ENCODE results near the gene ZNF362. TPM values are rescaled to one million over a fixed set of nuclear protein-coding genes. Genes with fewer than 3 reads are reported as not detected.

Gene ZNF362
- polyA plus RNA-seq, 1 experiment: 9.0 TPM

GRCh38 chr1:33259879-33260278, 3.6 kb downstream of the ZNF362 start:
- Histone ChIP-seq H3K9me3 (ENCODE audit: control insufficient read depth, insufficient read depth, low read length) (no peaks in the 10 kb centered on the region; the same call in 1 of the 2 replicates), H3K27ac (ENCODE audit: low read depth, low read length) (no peak overlapping the region), H3K27me3 (ENCODE audit: control insufficient read depth, insufficient read depth, low read length) (no peaks in the 10 kb centered on the region), H3K4me3 (ENCODE audit: low read depth, low read length) (no peak overlapping the region)
- TF ChIP-seq CTCF (IDR thresholded peaks at IDR 0.05; ENCODE audit: low read depth, low read length): no peak
- DNase-seq (ENCODE audit: low read depth, low spot score): no peak
- CTCF ChIA-PET: interaction anchor here (1.8 kb wide), 1 partner anchor 36 kb away, joined by 10 read pairs; no protein-coding TSS in a partner anchor
- POLR2A ChIA-PET: no interaction called here

DNA sequence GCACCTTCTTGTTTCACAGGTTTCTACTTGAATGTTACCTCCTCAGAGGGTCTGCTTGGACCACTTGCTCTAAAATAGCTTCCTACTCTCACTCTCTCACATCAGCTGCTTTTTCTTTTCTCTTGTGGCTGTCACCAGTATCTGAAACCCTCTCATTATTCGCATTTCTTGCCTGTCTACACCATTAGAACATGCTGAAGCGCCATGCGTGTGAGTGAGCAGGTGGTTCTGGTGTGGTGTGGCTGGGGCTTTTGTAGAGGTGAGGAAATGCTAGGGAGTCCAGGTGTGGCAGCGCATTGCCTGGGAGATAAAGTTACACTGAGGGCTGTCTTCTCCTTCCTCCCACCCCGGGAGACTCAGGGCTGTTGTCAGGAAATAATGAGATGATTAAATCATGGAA, 4.1 kb downstream of the ZNF362 start:
- POLR2A ChIA-PET: no interaction called here
- no peaks in the 10 kb centered on the region for H3K27me3 ChIP-seq (ENCODE audit: control insufficient read depth, insufficient read depth, low read length)

DNA sequence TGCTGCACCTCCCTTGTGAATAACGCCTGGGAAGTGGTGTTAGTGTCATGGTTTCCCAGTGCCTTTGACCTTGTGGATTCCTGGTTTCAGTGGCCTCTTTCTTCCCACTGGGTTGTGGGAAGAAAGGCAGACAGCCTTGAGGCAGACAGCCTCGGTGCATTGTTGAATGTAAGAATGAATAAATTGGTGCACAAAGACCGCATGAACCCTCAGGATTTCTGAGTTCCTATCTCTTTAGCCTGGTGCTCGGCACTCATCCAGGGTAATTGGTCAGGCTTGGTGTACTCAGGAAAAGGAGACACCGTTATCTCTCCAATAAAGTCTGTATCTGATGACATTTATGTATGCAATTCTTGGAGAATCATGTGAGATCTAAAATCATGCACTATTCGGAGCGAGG, 5.1 kb downstream of the ZNF362 start:
- Histone ChIP-seq H3K4me3 (ENCODE audit: low read depth, low read length) (no peak overlapping the region), H3K27me3 (ENCODE audit: control insufficient read depth, insufficient read depth, low read length) (no peaks in the 10 kb centered on the region), H3K27ac (ENCODE audit: low read depth, low read length) (no peak overlapping the region), H3K9me3 (ENCODE audit: control insufficient read depth, insufficient read depth, low read length) (no peaks in the 10 kb centered on the region; the same call in 1 of the 2 replicates)
- TF ChIP-seq CTCF (IDR thresholded peaks at IDR 0.05; ENCODE audit: low read depth, low read length): no peak
- ChIA-PET CTCF (interaction anchor here (1.8 kb wide), 1 partner anchor 35 kb away, joined by 10 read pairs; no protein-coding TSS in a partner anchor), POLR2A (no interaction called here)
- DNase-seq (ENCODE audit: low read depth, low spot score): no peak

More for the DNA sequence above, 4.1 kb downstream of the ZNF362 start:
- no peak for DNase-seq (ENCODE audit: low read depth, low spot score)
- no peak for TF ChIP-seq CTCF (IDR thresholded peaks at IDR 0.05; ENCODE audit: low read depth, low read length)
- Histone ChIP-seq H3K9me3 (ENCODE audit: control insufficient read depth, insufficient read depth, low read length) (no peaks in the 10 kb centered on the region; the same call in 1 of the 2 replicates), H3K27ac (ENCODE audit: low read depth, low read length) (no peak overlapping the region), H3K4me3 (ENCODE audit: low read depth, low read length) (no peak overlapping the region)
- CTCF ChIA-PET: interaction anchor here (1.8 kb wide), 1 partner anchor 36 kb away, joined by 10 read pairs; no protein-coding TSS in a partner anchor

DNA sequence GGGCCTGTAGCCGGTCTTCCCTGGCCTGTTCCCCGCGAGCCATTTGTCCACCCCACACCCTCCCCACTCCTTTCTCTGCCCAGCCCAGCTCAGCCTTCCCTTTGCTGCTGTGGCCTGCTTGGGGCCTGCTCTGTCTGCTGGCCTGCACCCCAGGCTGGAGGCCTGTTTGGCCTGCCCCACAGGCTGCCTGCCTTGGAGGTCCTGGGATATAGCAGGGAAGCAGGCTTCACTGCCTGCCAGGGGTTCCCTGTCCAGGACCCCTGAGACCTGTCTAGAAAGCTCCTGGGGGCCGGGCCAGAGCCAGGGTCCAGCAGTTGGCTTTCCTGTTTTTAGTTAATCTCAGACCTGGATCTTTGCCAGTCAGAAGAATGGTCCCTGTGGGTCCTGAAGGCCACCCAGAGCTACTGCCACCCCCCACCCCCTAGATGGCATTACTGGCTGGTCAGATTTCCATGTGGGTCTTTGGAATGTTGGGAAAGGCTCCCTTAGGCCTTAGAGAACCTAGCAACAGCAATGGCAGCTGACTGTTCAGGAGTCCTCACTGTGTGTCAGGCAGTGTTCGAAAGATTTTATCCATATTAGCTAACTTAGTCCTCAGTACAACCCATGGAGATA, 7.7 kb downstream of the ZNF362 start:
- H3K9me3 ChIP-seq (ENCODE audit: control insufficient read depth, insufficient read depth, low read length): no peaks in the 10 kb centered on the region; the same call in 1 of the 2 replicates
- ChIA-PET POLR2A (no interaction called here), CTCF (interaction anchor here (0.6 to 3.3 kb wide), 3 partner anchors 32 to 192 kb away, joined by 3 to 15 read pairs (median 6); partner anchors contain the start of gene TRIM62)
- DNase-seq (ENCODE audit: low read depth, low spot score): no peak
- no peak overlapping the region for H3K27ac ChIP-seq (ENCODE audit: low read depth, low read length)
- H3K4me3 ChIP-seq (ENCODE audit: low read depth, low read length): no peak overlapping the region
- no peaks in the 10 kb centered on the region for H3K27me3 ChIP-seq (ENCODE audit: control insufficient read depth, insufficient read depth, low read length)
- TF ChIP-seq CTCF (IDR thresholded peaks at IDR 0.05; ENCODE audit: low read depth, low read length): no peak

DNA sequence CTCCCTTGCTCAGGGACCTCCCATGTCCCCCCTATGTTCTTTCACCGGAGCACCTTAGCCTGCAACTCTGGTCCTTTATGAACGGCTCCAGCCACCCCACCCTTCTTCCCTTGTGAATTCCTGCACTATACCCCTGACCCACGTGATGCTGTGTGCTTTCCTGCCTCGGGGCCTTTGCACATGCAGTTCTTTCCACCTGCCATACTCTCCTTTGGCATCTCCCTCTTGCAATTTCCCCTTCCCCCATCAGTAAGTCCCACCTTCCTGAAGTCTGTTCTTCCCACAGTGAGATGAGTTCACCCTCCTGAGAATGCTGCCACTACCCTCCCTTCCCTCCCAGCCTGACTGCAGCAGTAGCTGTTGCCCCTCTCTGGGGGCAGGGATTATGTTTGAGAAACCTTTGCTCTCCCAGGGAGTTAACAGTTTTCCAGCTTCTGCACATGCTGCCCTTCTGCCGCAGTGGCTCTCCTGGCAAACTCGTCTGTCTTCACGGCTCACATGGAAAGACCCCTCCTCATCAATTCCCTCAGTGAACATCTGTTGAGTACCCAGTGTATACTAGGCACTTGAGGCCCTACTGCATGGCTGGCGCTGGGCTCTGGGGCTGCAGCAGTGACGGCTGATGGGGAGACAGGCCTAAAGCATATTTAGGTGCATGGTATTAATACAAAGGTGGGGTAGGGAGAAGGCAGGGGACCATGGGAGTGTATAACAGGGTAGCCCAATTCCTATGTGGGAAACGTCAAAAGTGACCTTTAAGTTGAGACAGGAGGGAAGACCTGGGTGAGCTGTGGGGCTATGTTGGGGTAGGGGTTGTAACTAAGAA, 9.7 kb downstream of the ZNF362 start:
- Histone ChIP-seq H3K27me3 (ENCODE audit: control insufficient read depth, insufficient read depth, low read length) (no peaks in the 10 kb centered on the region), H3K27ac (ENCODE audit: low read depth, low read length) (no peak overlapping the region), H3K9me3 (ENCODE audit: control insufficient read depth, insufficient read depth, low read length) (no peaks in the 10 kb centered on the region; the same call in 1 of the 2 replicates), H3K4me3 (ENCODE audit: low read depth, low read length) (no peak overlapping the region)
- TF ChIP-seq CTCF (IDR thresholded peaks at IDR 0.05; ENCODE audit: low read depth, low read length): no peak
- ChIA-PET POLR2A (no interaction called here), CTCF (interaction anchor here (3.3 kb wide), 1 partner anchor 30 kb away, joined by 15 read pairs; no protein-coding TSS in a partner anchor)
- DNase-seq (ENCODE audit: low read depth, low spot score): no peak
